ENCODE results near the gene RAI2.
A peak's percentile ranks its signal among the peaks of the same experiment; 100 is the strongest.

The RAI2 gene

GRCh38 chrX:17860811-17861488 is at the start of gene RAI2:
TSS of gene RAI2 (minus strand) at chrX:17861298. CDS start at chrX:17802010, 59,288 bp downstream.
- no CpG with 5 or more reads among the region's 98 CpGs for WGBS (ENCODE audit: insufficient coverage, insufficient read length)
- no peaks in the 10 kb centered on the region for H3K36me3 ChIP-seq (ENCODE audit: control insufficient read depth, insufficient read depth, low read length)
- H3K4me3 ChIP-seq (ENCODE audit: low read length), result peak within 1 kb of the TSS; percentile 78; the same call in 1 of the 2 replicates
- no peak for DNase-seq (ENCODE audit: low read depth, low spot score)
- no peaks in the 10 kb centered on the region; the same call in 1 of the 2 replicates for H3K4me1 ChIP-seq (ENCODE audit: control insufficient read depth, insufficient read depth, low read length)
- peaks cover 21% of the 10 kb centered on the region; the same call in 1 of the 2 replicates for H3K27me3 ChIP-seq (ENCODE audit: control insufficient read depth, insufficient read depth, low read length)
- no peak within 1 kb of the TSS for H3K27ac ChIP-seq (ENCODE audit: low read length)
- H3K9me3 ChIP-seq (ENCODE audit: control insufficient read depth, insufficient read depth, low read length), result no peaks in the 10 kb centered on the region

DNA sequence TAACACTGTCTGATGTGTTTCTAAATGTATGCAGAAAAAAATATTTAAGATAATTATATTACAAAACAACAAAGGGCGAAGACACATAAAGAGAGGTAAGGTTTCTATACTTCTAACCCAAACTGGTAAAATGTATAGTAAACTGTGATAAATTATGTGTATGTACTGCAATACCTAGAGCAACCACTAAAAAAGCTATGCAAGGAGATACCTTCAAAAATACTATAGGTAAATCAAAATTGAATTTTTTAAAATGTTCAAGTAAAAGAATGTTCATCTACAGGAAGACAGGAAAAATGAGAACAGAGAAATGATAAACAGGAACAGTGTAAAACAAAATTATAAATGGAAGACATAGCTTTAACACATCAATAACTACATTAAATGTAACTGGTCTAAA is 27.3 kb upstream of the RAI2 start:
- no peaks in the 10 kb centered on the region for H3K4me1 ChIP-seq (ENCODE audit: control insufficient read depth, insufficient read depth, low read length)
- no peak overlapping the region for H3K4me3 ChIP-seq (ENCODE audit: low read length)
- no peak for DNase-seq (ENCODE audit: low read depth, low spot score)
- no peak overlapping the region for H3K27ac ChIP-seq (ENCODE audit: low read length)
- H3K27me3 ChIP-seq (ENCODE audit: control insufficient read depth, insufficient read depth, low read length), result no peaks in the 10 kb centered on the region
- WGBS (ENCODE audit: insufficient coverage, insufficient read length), result no CpG with 5 or more reads among the region's 1 CpG
- no peaks in the 10 kb centered on the region for H3K36me3 ChIP-seq (ENCODE audit: control insufficient read depth, insufficient read depth, low read length)
- no peaks in the 10 kb centered on the region for H3K9me3 ChIP-seq (ENCODE audit: control insufficient read depth, insufficient read depth, low read length)

GRCh38 chrX:17882680-17883079 is 21.6 kb upstream of the RAI2 start:
- Histone ChIP-seq H3K4me3 (ENCODE audit: low read length) (no peak overlapping the region), H3K36me3 (ENCODE audit: control insufficient read depth, insufficient read depth, low read length) (no peaks in the 10 kb centered on the region), H3K27me3 (ENCODE audit: control insufficient read depth, insufficient read depth, low read length) (no peaks in the 10 kb centered on the region), H3K27ac (ENCODE audit: low read length) (no peak overlapping the region), H3K9me3 (ENCODE audit: control insufficient read depth, insufficient read depth, low read length) (no peaks in the 10 kb centered on the region), H3K4me1 (ENCODE audit: control insufficient read depth, insufficient read depth, low read length) (no peaks in the 10 kb centered on the region)
- WGBS (ENCODE audit: insufficient coverage, insufficient read length), result no CpG with 5 or more reads among the region's 2 CpGs
- no peak for DNase-seq (ENCODE audit: low read depth, low spot score)

- Histone ChIP-seq H3K4me3 (ENCODE audit: low read length) (no peak overlapping the region), H3K36me3 (ENCODE audit: control insufficient read depth, insufficient read depth, low read length) (no peaks in the 10 kb centered on the region), H3K27me3 (ENCODE audit: control insufficient read depth, insufficient read depth, low read length) (no peaks in the 10 kb centered on the region), H3K27ac (ENCODE audit: low read length) (no peak overlapping the region), H3K4me1 (ENCODE audit: control insufficient read depth, insufficient read depth, low read length) (no peaks in the 10 kb centered on the region), H3K9me3 (ENCODE audit: control insufficient read depth, insufficient read depth, low read length) (no peaks in the 10 kb centered on the region)
- WGBS (ENCODE audit: insufficient coverage, insufficient read length), result no CpG with 5 or more reads among the region's 2 CpGs
- DNase-seq (ENCODE audit: low read depth, low spot score), result no peak
Measured at GRCh38 chrX:17878028-17878670, 17.1 kb upstream of the RAI2 start.

DNA sequence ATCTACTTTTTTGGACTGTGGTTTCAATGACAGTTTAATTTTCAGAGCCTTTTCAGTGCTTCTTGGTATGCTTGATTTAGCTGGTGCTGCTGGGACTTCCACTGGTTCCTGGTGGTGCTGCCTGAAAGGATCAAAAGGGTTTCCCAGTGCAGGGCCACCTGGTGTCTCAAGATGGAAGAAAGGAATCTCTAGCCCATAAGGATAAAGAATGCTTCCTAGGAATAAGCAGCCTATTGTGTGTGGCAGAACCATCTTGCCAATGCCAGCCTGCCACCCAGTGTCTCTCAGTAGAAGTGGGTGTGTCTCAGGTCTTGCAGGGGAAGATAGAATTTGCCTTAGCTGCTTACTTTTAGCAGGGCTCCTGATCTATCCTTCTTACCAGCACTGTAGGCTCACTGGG is 15.0 kb upstream of the RAI2 start:
- no peak for DNase-seq (ENCODE audit: low read depth, low spot score)
- no peak overlapping the region for H3K27ac ChIP-seq (ENCODE audit: low read length)
- no peaks in the 10 kb centered on the region for H3K36me3 ChIP-seq (ENCODE audit: control insufficient read depth, insufficient read depth, low read length)
- H3K27me3 ChIP-seq (ENCODE audit: control insufficient read depth, insufficient read depth, low read length), result no peaks in the 10 kb centered on the region
- no peaks in the 10 kb centered on the region for H3K4me1 ChIP-seq (ENCODE audit: control insufficient read depth, insufficient read depth, low read length)
- H3K9me3 ChIP-seq (ENCODE audit: control insufficient read depth, insufficient read depth, low read length), result no peaks in the 10 kb centered on the region
- no peak overlapping the region for H3K4me3 ChIP-seq (ENCODE audit: low read length)

DNA sequence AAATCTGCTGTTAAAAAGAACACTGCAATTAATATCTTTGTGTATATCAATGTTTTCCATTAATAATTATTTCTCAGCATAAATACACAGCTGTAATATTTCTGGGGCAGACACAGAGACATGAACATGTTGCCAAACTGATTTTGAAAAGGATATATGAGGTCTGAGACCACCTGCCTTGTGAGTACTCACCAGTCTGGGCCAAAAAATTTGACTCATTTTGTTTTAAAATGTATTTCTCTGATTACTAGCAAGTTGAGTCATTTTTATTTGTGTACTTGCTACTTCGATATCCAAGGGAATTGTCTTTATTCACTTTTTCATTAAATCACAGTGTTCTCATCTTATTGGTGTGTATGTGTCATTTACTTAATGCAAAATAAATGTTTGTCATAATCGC is 8.5 kb upstream of the RAI2 start:
- no peak overlapping the region for H3K27ac ChIP-seq (ENCODE audit: low read length)
- no peak for DNase-seq (ENCODE audit: low read depth, low spot score)
- no peaks in the 10 kb centered on the region for H3K36me3 ChIP-seq (ENCODE audit: control insufficient read depth, insufficient read depth, low read length)
- no peaks in the 10 kb centered on the region for H3K27me3 ChIP-seq (ENCODE audit: control insufficient read depth, insufficient read depth, low read length)
- no peak overlapping the region for H3K4me3 ChIP-seq (ENCODE audit: low read length)
- no peaks in the 10 kb centered on the region for H3K9me3 ChIP-seq (ENCODE audit: control insufficient read depth, insufficient read depth, low read length)
- no peaks in the 10 kb centered on the region for H3K4me1 ChIP-seq (ENCODE audit: control insufficient read depth, insufficient read depth, low read length)
- WGBS (ENCODE audit: insufficient coverage, insufficient read length), result no CpG with 5 or more reads among the region's 2 CpGs

GRCh38 chrX:17861489-17862011 is 452 bp upstream of the RAI2 start:
- DNase-seq (ENCODE audit: low read depth, low spot score), result no peak
- H3K9me3 ChIP-seq (ENCODE audit: control insufficient read depth, insufficient read depth, low read length), result no peaks in the 10 kb centered on the region
- H3K4me1 ChIP-seq (ENCODE audit: control insufficient read depth, insufficient read depth, low read length), result no peaks in the 10 kb centered on the region; the same call in 1 of the 2 replicates
- peak overlapping the region; percentile 78; the same call in 1 of the 2 replicates for H3K4me3 ChIP-seq (ENCODE audit: low read length)
- no peaks in the 10 kb centered on the region for H3K36me3 ChIP-seq (ENCODE audit: control insufficient read depth, insufficient read depth, low read length)
- peaks cover 21% of the 10 kb centered on the region; the same call in 1 of the 2 replicates for H3K27me3 ChIP-seq (ENCODE audit: control insufficient read depth, insufficient read depth, low read length)
- H3K27ac ChIP-seq (ENCODE audit: low read length), result no peak overlapping the region
- no CpG with 5 or more reads among the region's 15 CpGs for WGBS (ENCODE audit: insufficient coverage, insufficient read length)

- no CpG with 5 or more reads among the region's 53 CpGs for WGBS (ENCODE audit: insufficient coverage, insufficient read length)
- peaks cover 21% of the 10 kb centered on the region; the same call in 1 of the 2 replicates for H3K27me3 ChIP-seq (ENCODE audit: control insufficient read depth, insufficient read depth, low read length)
- H3K4me1 ChIP-seq (ENCODE audit: control insufficient read depth, insufficient read depth, low read length), result no peaks in the 10 kb centered on the region; the same call in 1 of the 2 replicates
- no peaks in the 10 kb centered on the region for H3K36me3 ChIP-seq (ENCODE audit: control insufficient read depth, insufficient read depth, low read length)
- no peak for DNase-seq (ENCODE audit: low read depth, low spot score)
- peak overlapping the region; percentile 36; the same call in 1 of the 2 replicates for H3K4me3 ChIP-seq (ENCODE audit: low read length)
- H3K9me3 ChIP-seq (ENCODE audit: control insufficient read depth, insufficient read depth, low read length), result no peaks in the 10 kb centered on the region
- H3K27ac ChIP-seq (ENCODE audit: low read length), result no peak overlapping the region
Measured at GRCh38 chrX:17860179-17860780, 818 bp downstream of the RAI2 start.

- Histone ChIP-seq H3K27ac (ENCODE audit: low read length) (no peak overlapping the region), H3K4me1 (ENCODE audit: control insufficient read depth, insufficient read depth, low read length) (no peaks in the 10 kb centered on the region; the same call in 1 of the 2 replicates), H3K27me3 (ENCODE audit: control insufficient read depth, insufficient read depth, low read length) (peaks cover 21% of the 10 kb centered on the region; the same call in 1 of the 2 replicates), H3K36me3 (ENCODE audit: control insufficient read depth, insufficient read depth, low read length) (no peaks in the 10 kb centered on the region), H3K4me3 (ENCODE audit: low read length) (peak overlapping the region; percentile 36; the same call in 1 of the 2 replicates), H3K9me3 (ENCODE audit: control insufficient read depth, insufficient read depth, low read length) (no peaks in the 10 kb centered on the region)
- no peak for DNase-seq (ENCODE audit: low read depth, low spot score)
- WGBS (ENCODE audit: insufficient coverage, insufficient read length), result no CpG with 5 or more reads among the region's 23 CpGs
Measured at GRCh38 chrX:17859609-17860178, 1.4 kb downstream of the RAI2 start.

DNA sequence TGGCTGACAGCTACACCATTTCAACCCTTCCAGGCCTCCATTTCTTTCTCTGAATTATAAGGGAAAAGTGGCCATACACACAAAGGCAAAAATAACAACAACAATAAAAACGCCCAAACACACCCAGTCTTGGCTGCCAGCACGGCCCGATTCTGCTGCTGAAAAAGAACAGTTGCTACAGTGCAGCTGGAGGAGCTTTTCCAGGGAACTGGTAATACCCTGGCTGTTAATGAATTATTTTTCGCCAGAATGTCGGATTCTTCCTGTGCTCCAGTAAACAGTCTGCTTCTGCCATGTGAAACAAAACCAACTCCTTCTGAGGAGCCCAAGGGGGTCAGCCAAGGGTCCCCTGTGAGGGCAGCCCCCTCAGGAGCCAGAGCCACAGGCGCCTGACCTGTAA is 6.6 kb downstream of the RAI2 start:
- WGBS (ENCODE audit: insufficient coverage, insufficient read length), result no CpG with 5 or more reads among the region's 6 CpGs
- Histone ChIP-seq H3K4me1 (ENCODE audit: control insufficient read depth, insufficient read depth, low read length) (no peaks in the 10 kb centered on the region; the same call in 1 of the 2 replicates), H3K27ac (ENCODE audit: low read length) (no peak overlapping the region), H3K4me3 (ENCODE audit: low read length) (no peak overlapping the region), H3K9me3 (ENCODE audit: control insufficient read depth, insufficient read depth, low read length) (no peaks in the 10 kb centered on the region), H3K36me3 (ENCODE audit: control insufficient read depth, insufficient read depth, low read length) (no peaks in the 10 kb centered on the region), H3K27me3 (ENCODE audit: control insufficient read depth, insufficient read depth, low read length) (peaks cover 12% of the 10 kb centered on the region)
- no peak for DNase-seq (ENCODE audit: low read depth, low spot score)
